ENCODE measurements around the gene CCAR1.
"Not testable (repeated sequence)": the region's sequence is repeated elsewhere in the genome, so short reads cannot be mapped to it uniquely, and the experiment has no call there.

Gene CCAR1

GRCh38 chr10:68759223-68759863, 38.3 kb downstream of the CCAR1 start:
- no peak for DNase-seq

DNA sequence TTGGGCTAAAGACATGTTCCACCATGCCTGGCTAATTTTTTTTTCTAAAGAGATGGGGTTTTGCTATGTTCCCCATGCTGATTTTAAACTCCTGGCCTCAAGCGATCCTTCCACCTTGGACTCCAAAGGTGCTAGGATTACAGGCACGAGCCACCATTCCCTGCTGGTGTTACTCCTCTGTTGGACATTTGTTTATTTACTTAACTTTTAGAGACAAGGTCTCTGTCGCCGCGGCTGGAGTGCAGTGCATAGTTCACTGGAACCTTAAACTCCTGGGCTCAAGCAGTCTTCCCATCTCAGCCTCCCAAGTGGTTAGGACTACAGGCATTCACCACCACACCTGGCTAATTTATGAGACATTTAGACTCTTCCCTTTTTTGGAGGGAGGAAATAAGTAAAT, 38.9 kb downstream of the CCAR1 start:
- no peak for DNase-seq

- not testable (repeated sequence) for DNase-seq
Observed at GRCh38 chr10:68767407-68767806, 46.4 kb downstream of the CCAR1 start.

DNA sequence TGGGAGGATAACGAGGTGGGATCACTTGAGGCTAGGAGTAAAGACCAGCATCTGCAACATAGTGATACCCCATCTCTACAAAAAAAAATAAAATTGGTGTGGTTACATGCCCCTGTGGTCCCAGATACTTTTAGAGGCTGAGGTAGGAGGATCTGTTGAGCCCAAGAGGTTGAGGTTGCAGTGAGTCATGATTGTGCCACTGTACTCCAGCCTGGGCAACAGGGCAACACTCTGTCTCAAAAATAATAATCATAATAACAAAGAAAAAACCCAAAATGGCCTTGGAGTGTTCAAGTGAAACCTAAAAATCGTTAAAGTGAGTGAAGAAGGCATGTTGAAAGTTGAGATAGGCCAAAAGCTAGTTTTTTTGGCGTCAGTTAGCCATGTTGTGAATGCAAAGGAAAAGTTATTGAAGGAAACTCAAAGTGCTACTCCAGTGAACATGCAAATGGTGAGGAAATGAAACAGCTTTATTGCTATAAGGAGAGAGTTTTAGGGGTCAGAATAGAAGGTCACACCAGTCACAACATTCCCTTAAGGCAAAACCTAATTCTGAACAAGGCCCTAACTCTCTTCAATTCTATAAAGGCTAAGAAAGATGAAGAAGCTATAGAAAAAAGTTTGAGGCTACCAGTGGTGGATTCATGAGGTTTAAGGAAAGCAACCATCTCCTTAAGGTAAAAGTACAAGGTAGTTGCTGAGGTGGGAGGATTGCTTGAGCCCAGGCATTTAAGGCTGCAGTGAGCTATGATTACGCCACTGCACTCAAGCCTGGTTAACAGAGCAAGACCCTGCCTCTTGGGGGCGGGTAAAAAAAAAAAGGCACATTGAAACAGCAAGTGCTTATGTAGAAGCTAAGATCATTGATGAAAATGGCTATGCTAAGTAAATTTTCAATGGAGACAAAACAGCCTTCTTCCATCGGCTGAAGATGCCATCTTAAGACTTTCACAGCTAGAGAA, 60.9 kb downstream of the CCAR1 start:
- DNase-seq: no peak

DNA sequence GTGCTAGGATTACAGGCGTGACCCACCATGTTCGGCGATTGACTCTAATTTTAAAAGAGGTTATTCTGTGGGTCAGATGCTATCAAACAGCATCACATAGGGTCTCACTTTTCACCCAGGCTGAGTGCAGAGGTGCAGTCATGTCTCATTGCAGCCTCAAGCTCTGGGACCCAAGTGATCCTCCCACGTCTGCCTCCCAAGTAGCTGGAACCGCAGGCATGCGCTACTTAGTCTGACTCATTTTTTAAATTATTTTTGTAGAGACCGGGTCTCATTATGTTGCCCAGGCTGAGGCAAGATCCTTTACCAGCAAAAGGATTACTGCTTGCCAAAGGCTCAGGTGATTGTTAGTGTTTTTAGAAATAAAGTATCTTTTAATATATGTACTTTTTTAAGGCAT, 63.4 kb downstream of the CCAR1 start:
- no peak for DNase-seq

DNA sequence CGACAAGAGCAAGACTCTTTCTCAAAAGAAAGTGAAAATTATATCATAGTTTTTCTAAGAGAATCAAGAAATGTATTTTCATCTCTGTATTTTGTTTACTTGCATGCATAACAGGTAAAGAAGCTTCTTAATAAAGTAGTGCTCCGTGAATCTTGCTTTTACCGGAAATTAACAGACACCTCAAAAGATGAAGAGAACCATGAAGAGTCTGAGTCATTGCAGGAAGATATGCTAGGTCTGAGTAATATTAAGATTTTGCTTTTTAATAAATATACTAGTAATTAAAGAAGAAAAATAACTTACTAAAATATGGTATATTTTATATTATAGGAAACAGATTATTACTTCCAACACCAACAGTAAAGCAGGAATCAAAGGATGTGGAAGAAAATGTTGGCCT, 66.8 kb downstream of the CCAR1 start:
- DNase-seq: no peak

DNA sequence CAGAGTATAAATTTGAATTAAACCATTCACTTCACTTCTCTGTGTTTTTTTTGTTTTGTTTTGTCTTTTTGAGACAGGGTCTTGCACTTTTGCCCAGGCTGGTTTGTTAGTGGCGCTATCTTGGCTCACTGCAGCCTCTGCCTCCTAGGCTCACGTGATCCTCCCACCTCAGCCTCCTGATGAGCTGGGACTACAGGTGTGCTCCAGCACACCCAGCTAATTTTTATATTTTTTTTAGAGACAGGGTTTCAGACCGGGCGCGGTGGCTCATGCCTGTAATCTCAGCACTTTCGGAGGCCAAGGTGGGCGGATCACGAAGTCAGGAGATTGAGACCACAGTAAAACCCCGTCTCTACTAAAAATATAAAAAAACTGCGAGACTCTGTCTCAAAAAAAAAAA, 69.4 kb downstream of the CCAR1 start:
- DNase-seq: no peak

DNA sequence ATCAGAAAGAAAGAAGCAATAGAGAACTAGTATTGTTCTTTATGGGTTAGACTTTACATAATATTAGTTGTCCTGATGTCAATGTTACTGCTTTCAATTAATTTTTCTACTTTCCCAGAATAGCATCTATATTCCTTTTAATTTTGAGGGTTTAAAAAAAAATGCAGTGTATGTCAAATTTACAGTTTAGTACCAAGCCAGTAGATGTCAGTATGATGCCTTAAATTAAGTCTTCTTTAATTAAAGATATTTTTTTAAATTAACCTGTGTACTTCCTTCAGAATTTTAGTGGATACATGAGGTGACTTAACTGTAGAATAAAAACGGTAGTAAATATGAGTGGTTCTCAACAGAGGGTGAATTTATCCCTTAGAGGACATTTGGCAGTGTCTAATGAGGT, 71.1 kb downstream of the CCAR1 start:
- DNase-seq: no peak

- DNase-seq: no peak
Observed at GRCh38 chr10:68795886-68796532, 75.0 kb downstream of the CCAR1 start.

GRCh38 chr10:68796605-68797004, 75.6 kb downstream of the CCAR1 start:
- no peak for DNase-seq

DNA sequence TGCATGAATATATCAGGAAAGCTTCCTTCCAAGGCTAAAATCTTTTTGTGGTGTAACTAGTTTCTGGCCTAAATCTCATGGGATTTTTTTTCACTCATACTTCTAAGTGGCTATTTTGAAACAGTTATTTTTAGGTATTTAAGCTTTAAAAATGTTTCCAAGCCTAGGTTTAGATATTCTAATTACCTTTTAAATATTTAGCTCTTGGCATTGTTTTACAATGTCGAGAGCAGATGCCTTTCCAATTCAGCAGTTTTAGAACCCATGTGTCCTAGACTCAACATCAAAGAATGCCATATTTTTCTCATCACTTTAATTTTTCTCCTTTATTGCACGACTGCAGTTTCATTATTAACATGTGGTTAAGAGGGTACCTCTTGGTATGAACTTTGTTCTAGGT, 79.2 kb downstream of the CCAR1 start:
- DNase-seq: no peak

GRCh38 chr10:68804692-68805091, 83.7 kb downstream of the CCAR1 start:
- no peak for DNase-seq

DNA sequence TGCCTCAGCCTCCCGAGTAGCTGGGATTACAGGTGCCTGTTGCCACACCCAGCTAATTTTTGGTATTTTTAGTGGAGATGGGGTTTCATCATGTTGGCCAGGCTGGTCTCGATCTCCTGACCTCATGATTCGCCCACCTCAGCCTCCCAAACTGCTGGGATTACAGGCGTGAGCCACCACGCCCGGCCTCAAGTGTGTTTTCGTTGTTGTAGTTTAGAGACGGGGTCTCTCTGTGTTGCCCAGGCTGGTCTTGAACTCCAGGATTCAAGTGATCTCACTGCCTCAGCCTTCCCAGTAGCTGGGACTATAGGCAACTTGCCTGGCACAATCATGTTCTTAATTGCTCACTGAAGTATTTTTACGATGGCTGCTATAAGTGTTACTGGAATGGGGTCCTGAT, 89.8 kb downstream of the CCAR1 start:
- DNase-seq: not testable (repeated sequence)

- DNase-seq: no peak
Observed at GRCh38 chr10:68811314-68812009, 90.4 kb downstream of the CCAR1 start.

- no peak for DNase-seq
Observed at GRCh38 chr10:68812420-68812819, 91.4 kb downstream of the CCAR1 start.

- no peak for DNase-seq
Observed at GRCh38 chr10:68813559-68813958, 92.5 kb downstream of the CCAR1 start.

GRCh38 chr10:68816796-68817412, 95.9 kb downstream of the CCAR1 start:
- DNase-seq: no peak

DNA sequence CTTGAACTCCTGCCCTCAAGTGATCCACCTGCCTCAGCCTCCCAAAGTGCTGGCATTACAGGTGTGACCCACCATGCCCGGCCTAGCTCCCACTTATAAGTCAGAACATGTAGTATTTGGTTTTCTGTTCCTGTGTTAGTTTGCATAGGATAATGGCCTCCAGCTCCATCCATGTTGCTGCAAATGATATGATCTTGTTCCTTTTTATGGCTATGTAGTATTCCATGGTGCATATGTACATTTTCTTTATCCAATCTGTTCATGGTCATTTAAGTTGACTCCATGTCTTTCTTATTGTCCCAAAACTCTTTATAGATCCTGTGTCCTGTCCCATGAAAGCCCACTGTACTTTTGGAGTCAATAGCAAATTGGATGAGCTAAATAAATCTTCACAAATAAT, 99.3 kb downstream of the CCAR1 start:
- not testable (repeated sequence) for DNase-seq

DNA sequence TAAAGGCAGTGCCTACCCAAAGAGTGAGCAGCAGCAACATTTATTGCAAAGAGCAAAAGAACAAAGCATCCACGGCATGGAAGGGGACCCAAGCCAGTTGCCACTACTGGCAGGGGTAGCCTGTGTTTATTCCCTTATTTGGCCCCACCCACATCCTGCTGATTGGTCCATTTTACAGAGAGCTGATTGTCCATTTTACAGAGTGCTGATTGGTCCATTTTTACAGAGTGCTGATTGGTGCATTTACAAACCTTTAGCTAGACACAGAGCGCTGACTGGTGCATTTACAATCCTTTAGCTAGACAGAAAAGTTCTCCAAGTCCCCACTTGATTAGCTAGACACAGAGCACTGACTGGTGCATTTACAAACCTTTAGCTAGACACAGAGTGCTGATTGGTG, 101.6 kb downstream of the CCAR1 start:
- not testable (repeated sequence) for DNase-seq

GRCh38 chr10:68826764-68827591, 105.9 kb downstream of the CCAR1 start, which contains the start of gene STOX1:
TSS of gene STOX1 (plus strand) at chr10:68827531. CDS start at chr10:68827624, 93 bp downstream.
- DNase-seq: peak; percentile 63

DNA sequence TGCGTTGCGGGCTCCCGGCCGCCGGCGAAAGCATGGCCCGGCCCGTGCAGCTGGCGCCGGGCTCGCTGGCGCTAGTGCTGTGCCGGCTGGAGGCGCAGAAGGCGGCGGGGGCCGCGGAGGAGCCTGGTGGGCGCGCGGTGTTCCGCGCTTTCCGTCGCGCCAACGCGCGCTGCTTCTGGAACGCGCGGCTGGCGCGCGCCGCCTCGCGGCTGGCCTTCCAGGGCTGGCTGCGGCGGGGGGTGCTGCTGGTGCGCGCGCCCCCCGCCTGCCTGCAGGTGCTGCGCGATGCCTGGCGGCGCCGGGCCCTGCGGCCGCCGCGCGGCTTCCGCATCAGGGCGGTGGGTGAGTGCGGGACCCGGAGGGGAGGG, 106.5 kb downstream of the CCAR1 start:
- not testable (repeated sequence) for DNase-seq

Measured in NCI-H1436 (cell line).